Measurements from ENCODE around the gene NAALADL2. TPM values are rescaled to one million over a fixed set of nuclear protein-coding genes. Genes with fewer than 3 reads are reported as not detected.

The NAALADL2 gene
- total and polyA plus RNA-seq, 7 donors, result 0.56 to 3.3 (median 1.6) TPM

- TF ChIP-seq CTCF (IDR thresholded peaks at IDR 0.05), result no peak
- Histone ChIP-seq H3K27me3 (ENCODE audit: insufficient read depth in 3 of 3, low read length in 2 of 3) (no peaks in the 10 kb centered on the region), H3K27ac (no peak overlapping the region), H3K4me1 (no peaks in the 10 kb centered on the region), H3K4me3 (no peak overlapping the region), H3K9me3 (no peaks in the 10 kb centered on the region), H3K36me3 (ENCODE audit: insufficient read depth in 1 of 2, low read depth in 1 of 2) (no peaks in the 10 kb centered on the region)
- 77 to 79% (median 79%) methylated on average over 7 of the region's 7 CpGs for WGBS, 3 donors
- intact Hi-C loops (cut with DNase I), result no loop called here
- DNase-seq (no peak), ATAC-seq (no peak)
These were observed 232.4 kb downstream of the NAALADL2 start for GRCh38 chr3:175091426-175092114.

GRCh38 chr3:175093748-175094147 lies 234.6 kb downstream of the NAALADL2 start:
- no peaks in the 10 kb centered on the region for H3K4me1 ChIP-seq
- intact Hi-C loops (cut with DNase I), result no loop called here
- no peak for TF ChIP-seq CTCF (IDR thresholded peaks at IDR 0.05)
- H3K9me3 ChIP-seq, result no peaks in the 10 kb centered on the region
- ATAC-seq (no peak), DNase-seq (no peak)
- no peak overlapping the region for H3K4me3 ChIP-seq
- no peak overlapping the region for H3K27ac ChIP-seq
- no peaks in the 10 kb centered on the region for H3K36me3 ChIP-seq (ENCODE audit: insufficient read depth in 1 of 2, low read depth in 1 of 2)
- H3K27me3 ChIP-seq (ENCODE audit: insufficient read depth in 3 of 3, low read length in 2 of 3), result no peaks in the 10 kb centered on the region
- 46 to 57% (median 56%) methylated on average over 3 of the region's 3 CpGs for WGBS, 3 donors

- H3K4me1 ChIP-seq, result no peaks in the 10 kb centered on the region
- no peak for TF ChIP-seq CTCF (IDR thresholded peaks at IDR 0.05)
- no peaks in the 10 kb centered on the region for H3K27me3 ChIP-seq (ENCODE audit: insufficient read depth in 3 of 3, low read length in 2 of 3)
- WGBS, 3 donors, result 58 to 84% (median 79%) methylated on average over 2 of the region's 2 CpGs
- H3K36me3 ChIP-seq (ENCODE audit: insufficient read depth in 1 of 2, low read depth in 1 of 2), result no peaks in the 10 kb centered on the region
- intact Hi-C loops (cut with DNase I), result no loop called here
- H3K9me3 ChIP-seq, result no peaks in the 10 kb centered on the region
- no peak overlapping the region for H3K4me3 ChIP-seq
- DNase-seq (no peak), ATAC-seq (no peak)
- no peak overlapping the region for H3K27ac ChIP-seq
These were observed 235.2 kb downstream of the NAALADL2 start for GRCh38 chr3:175094344-175094743.

- H3K27me3 ChIP-seq (ENCODE audit: insufficient read depth in 3 of 3, low read length in 2 of 3), result no peaks in the 10 kb centered on the region
- WGBS, 3 donors, result 98 to 100% (median 100%) methylated on average over 1 of the region's 1 CpG
- H3K4me1 ChIP-seq, result no peaks in the 10 kb centered on the region
- H3K4me3 ChIP-seq, result no peak overlapping the region
- H3K27ac ChIP-seq, result no peak overlapping the region
- DNase-seq, result no peak
- no peak for ATAC-seq
- H3K36me3 ChIP-seq (ENCODE audit: insufficient read depth in 1 of 2, low read depth in 1 of 2), result no peaks in the 10 kb centered on the region
- no peak for TF ChIP-seq CTCF (IDR thresholded peaks at IDR 0.05)
- intact Hi-C loops (cut with DNase I), result no loop called here
- no peaks in the 10 kb centered on the region for H3K9me3 ChIP-seq
These were observed 239.5 kb downstream of the NAALADL2 start for GRCh38 chr3:175098644-175099043.

GRCh38 chr3:175102161-175102560 lies 243.0 kb downstream of the NAALADL2 start:
- H3K27me3 ChIP-seq (ENCODE audit: insufficient read depth in 3 of 3, low read length in 2 of 3), result no peaks in the 10 kb centered on the region
- WGBS, 3 donors, result 48 to 53% (median 48%) methylated on average over 1 of the region's 1 CpG
- no peak overlapping the region for H3K4me3 ChIP-seq
- DNase-seq (no peak), ATAC-seq (no peak)
- no peaks in the 10 kb centered on the region for H3K4me1 ChIP-seq
- no peaks in the 10 kb centered on the region for H3K9me3 ChIP-seq
- intact Hi-C loops (cut with DNase I), result no loop called here
- no peak overlapping the region for H3K27ac ChIP-seq
- no peaks in the 10 kb centered on the region for H3K36me3 ChIP-seq (ENCODE audit: insufficient read depth in 1 of 2, low read depth in 1 of 2)
- no peak for TF ChIP-seq CTCF (IDR thresholded peaks at IDR 0.05)

All from psoas muscle (tissue), 8 donors.